CD4-positive, alpha-beta T cell treated with Interferon alpha-2 for 1 hour (primary cell): ENCODE data around the gene LPCAT2.
"Not testable (repeated sequence)": the region's sequence is repeated elsewhere in the genome, so short reads cannot be mapped to it uniquely, and the experiment has no call there.

ENCODE experiments used
- DNase-seq, 2 donors: peaks; one replicate each; pipeline ENCODE4 v3.0.0-alpha.2; 2020 to 2022

The LPCAT2 gene

GRCh38 chr16:55615670-55616069 lies 106.8 kb downstream of the LPCAT2 start:
- not testable (repeated sequence) for DNase-seq

DNA sequence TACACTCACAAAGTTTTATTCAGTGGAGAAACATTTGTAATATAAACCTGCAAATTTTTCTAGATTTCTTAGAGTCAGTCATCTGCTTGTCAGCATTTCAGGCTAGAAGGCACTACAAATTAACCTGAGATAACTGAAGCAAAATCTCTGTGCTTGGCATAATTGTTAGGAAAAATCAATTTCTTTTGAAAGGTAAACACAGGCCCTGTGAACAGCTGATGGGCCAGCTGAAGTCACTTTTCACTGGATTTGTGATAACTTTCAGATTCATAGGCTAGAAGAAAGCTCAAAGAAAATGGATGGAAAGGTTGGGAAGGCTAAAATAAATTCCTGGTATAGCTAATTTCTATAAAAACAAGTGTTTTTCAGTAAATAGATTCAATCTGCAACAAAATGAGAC lies 112.9 kb downstream of the LPCAT2 start:
- DNase-seq: no peak

- no peak for DNase-seq
Observed at GRCh38 chr16:55622272-55622671, 113.4 kb downstream of the LPCAT2 start.

DNA sequence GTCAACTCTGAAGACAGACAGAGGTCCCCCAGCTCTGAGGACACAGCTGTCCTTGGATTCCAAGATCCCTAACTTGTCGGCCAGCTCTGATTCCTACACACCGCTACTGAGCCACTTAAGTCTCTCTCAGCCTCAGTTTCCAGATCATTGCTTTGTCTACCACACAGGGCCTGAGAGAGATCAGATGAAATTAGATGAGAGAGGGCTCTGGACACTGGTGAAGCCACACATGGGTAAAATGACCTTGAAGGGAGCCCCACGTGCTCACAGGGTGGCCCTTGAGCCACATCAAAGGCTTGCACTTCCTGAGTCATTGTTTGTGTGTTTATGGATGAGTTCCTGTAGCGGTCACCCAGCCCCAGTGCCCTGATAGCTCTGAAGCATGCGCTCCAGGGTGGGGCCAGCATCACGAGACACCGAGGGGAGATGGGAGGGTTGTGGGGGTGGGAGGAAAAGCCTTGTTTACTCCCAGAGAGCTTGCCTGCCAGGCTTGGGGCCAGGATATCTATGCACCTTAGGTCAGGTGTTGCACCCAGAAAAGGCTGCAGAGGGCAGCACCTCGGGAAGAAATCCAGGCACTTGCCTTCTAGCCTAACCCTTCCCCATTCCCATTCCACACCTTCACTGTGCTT lies 114.2 kb downstream of the LPCAT2 start:
- no peak for DNase-seq

- no peak for DNase-seq
Observed at GRCh38 chr16:55623640-55624039, 114.8 kb downstream of the LPCAT2 start.

DNA sequence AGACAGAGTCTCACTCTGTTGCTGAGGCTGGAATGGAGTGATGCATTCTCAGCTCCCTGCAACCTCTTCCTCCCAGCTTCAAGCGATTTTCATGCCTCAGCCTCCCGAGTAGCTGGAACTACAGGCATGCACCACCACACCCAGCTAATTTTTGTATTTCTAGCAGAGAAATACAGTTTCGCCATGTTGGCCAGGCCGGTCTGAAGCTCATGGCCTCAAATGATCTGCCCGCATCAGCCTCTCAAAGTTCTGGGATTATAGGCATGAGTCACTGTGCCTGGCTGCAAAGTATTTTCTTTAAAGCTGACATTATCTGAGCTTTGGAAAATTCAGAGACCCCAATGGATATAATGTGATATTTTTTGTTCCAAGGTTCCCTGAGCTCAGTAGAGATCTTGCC lies 115.8 kb downstream of the LPCAT2 start:
- no peak for DNase-seq

GRCh38 chr16:55625843-55626242 lies 117.0 kb downstream of the LPCAT2 start:
- no peak for DNase-seq

DNA sequence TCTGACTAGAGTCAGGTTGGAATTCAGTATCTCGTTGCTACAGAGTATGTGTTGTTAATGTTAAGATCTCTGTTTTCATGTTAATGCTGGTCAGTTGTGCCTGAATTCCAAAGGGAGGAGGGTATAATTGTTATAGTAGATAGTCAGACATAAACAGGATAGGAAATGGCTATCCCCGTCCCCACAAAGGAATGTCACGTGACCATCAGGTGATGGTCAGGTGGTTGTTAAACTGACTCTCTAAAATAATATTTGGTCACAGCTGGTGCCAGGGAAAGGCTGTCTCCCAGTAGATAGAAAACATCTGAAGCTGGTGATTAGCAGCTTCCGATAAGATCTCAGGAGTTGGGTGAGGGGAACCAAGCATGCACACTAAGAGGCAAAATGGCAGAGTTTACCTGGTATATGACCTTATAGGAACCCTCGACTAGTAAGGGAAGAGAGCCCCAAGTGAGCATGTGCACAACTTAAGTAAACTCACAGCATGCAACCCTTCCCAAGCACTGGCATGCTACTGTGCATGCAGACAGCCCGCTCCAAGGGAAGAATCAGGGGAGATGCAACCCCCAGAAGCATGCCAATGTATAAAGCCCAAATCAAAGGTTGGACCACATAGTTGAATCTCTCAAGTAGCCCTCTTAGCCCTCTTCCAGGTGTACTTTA lies 119.6 kb downstream of the LPCAT2 start:
- no peak for DNase-seq

DNA sequence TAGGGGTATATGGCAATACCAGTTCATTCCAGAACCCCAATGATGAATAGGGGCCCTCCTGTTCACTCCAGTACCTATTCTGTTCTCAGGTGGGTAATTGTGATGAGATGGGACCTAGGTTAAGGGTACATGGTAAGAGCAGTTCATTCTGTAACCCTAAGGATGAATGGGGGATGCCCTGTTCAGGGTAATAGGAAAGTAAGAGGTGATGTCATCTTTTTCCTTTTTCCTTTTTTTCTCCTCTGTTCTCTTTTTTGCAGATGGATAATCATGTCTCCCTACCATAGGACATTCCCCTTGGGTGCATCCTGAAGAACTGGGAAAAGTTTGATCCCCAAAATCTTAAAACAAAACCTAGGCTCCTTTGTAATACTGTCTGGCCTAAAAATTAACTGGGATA lies 121.9 kb downstream of the LPCAT2 start:
- no peak for DNase-seq

DNA sequence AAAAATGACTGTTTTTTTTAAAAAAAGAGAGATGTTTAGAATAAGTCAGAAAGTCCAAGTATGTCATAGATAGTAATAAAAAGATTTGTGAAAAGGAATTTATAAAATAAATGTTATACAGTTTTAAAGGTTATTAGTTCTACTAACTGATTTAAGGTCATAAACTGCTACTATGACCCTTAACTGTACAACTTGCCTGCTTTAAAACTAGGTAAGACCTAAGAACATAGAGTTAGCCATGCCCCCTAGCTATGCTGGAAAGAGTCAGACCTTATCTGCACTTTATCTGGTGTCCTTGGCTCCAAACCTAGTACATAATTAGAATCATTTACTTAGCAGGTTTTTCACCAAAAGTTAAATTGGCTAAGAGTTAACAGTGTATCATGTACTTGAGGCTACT lies 123.4 kb downstream of the LPCAT2 start:
- no peak for DNase-seq

- no peak for DNase-seq
Observed at GRCh38 chr16:55634193-55634592, 125.3 kb downstream of the LPCAT2 start.
